ENCODE results near the gene MKLN1. TPM values are rescaled to one million over a fixed set of nuclear protein-coding genes. Genes with fewer than 3 reads are reported as not detected.

MKLN1 gene
- total RNA-seq, 1 experiment from 2014 or later: 34.3 TPM

DNA sequence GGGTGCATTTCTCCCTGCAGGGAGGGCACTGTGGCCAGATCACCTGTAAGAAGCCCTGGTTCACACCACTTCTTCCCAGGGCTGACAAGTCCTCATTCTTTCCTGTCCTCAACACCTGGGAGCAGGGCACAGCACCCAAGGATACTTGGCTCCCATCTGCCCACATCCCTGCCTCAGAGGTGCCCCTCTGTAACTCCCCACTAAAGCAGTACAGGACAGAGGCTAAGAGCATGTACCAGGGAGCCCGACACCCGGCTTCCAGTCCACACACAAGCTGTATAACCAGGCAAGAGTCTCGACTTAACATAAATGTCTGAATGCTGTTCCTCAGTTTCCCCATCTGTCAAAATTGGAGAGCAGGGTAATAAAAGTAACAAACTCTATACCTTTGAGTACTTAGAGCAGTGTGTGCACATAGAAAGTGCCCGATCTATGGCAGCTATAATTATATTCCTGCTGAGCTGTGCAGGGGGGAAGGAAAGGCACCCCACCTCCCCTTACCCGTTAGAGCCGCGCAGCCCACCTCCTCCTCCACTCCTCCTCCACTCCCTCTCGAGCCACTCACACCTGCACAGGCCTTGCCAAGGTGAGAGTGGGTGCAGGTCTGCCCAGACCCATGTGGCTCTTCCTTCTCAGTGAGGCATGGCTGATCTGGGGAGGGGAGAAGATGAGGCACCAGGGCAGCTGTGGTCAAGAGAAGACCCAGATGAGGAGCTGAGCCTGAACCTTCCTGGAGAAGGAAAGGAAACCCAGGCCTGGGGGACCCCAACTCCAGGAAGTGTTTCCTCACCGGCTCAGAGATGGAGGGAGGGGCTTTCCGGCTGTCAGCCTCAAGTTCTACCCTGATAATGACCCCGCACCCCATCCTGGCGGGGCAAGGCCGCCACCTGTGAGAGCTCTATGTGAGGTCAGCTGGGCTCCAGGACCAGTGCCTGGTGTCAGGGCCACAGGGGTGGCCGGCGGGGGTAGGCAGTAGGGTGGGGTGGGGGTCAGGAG is 206.2 kb downstream of the MKLN1 start:
- H3T11ph ChIP-seq (ENCODE audit: low read length): no peak overlapping the region
- no peak for TF ChIP-seq CTCF (conservative IDR thresholded peaks at IDR 0.05)
- H3K4ac ChIP-seq (ENCODE audit: low read depth, low read length): no peak overlapping the region
- H2AFZ ChIP-seq (ENCODE audit: low read length): no peak overlapping the region
- DNase-seq: no peak
- H4K5ac ChIP-seq (ENCODE audit: insufficient read length, low read depth, low read length): no peak overlapping the region
- Mint-ChIP-seq H3K9me3 (no peaks in the 10 kb centered on the region), H3K36me3 (ENCODE audit: insufficient read depth in 1 of 3, low read depth in 3 of 3) (peaks cover 49 to 82% (median 79%) of the 10 kb centered on the region in 3 experiments), H3K27ac (peak overlapping the region in 2 of 3 experiments; percentile 48 to 94; a peak in 3 of 7 replicates), H3K4me1 (peaks cover 58 to 81% of the 10 kb centered on the region in 2 experiments), H3K4me3 (no peak overlapping the region; a peak in 1 of 5 replicates), H3K27me3 (ENCODE audit: low read depth) (no peaks in the 10 kb centered on the region)
- H3K23me2 ChIP-seq (ENCODE audit: insufficient read length, low read depth, low read length, poor library complexity, severe bottlenecking): no peaks in the 10 kb centered on the region
- H4K91ac ChIP-seq (ENCODE audit: insufficient read length, low read depth, low read length): no peak overlapping the region
- no peaks in the 10 kb centered on the region for H3K9me3 ChIP-seq (ENCODE audit: control insufficient read depth, low read depth, low read length)
- H3K27me3 ChIP-seq (ENCODE audit: insufficient read depth, low read length): no peaks in the 10 kb centered on the region
- H3K79me1 ChIP-seq (ENCODE audit: insufficient read depth, low read depth, low read length, poor library complexity, severe bottlenecking): no peaks in the 10 kb centered on the region
- no peak overlapping the region for H2BK15ac ChIP-seq (ENCODE audit: low read depth, low read length)
- H2BK20ac ChIP-seq (ENCODE audit: low read depth, low read length, poor library complexity, severe bottlenecking): no peak overlapping the region
- H2AK5ac ChIP-seq (ENCODE audit: insufficient read length, low read length): no peak overlapping the region
- no peak overlapping the region for H3K14ac ChIP-seq (ENCODE audit: insufficient read depth, low read length)
- no peak overlapping the region for H3K18ac ChIP-seq (ENCODE audit: insufficient read length, low read depth, low read length)
- no peak overlapping the region for H2BK12ac ChIP-seq (ENCODE audit: insufficient read length, low read depth, low read length)
- no peak overlapping the region for H2BK120ac ChIP-seq (ENCODE audit: low read depth, low read length, poor library complexity, severe bottlenecking)
- H3K79me2 ChIP-seq (ENCODE audit: insufficient read depth, low read length): peaks cover 92% of the 10 kb centered on the region
- peaks cover 17% of the 10 kb centered on the region; the same call in 1 of the 2 replicates for H3K4me1 ChIP-seq (ENCODE audit: insufficient read depth, low read length)
- no peak overlapping the region for H3K23ac ChIP-seq (ENCODE audit: insufficient read length, low read depth, low read length)
- H4K8ac ChIP-seq (replicated peaks; ENCODE audit: insufficient read length, low read depth, low read length): no peak overlapping the region
- H3K27ac ChIP-seq (ENCODE audit: insufficient read length, low read depth, low read length): no peak overlapping the region
- H3K56ac ChIP-seq (ENCODE audit: insufficient read length, low read depth, low read length): no peak overlapping the region
- no peak overlapping the region for H2BK5ac ChIP-seq (ENCODE audit: insufficient read length, low read length)
- H4K20me1 ChIP-seq (ENCODE audit: control insufficient read depth, insufficient read depth, insufficient read length): peaks cover 5% of the 10 kb centered on the region
- H3K9ac ChIP-seq (ENCODE audit: extremely low read depth, insufficient read length, low read length): no peak overlapping the region
- WGBS (ENCODE audit: extremely low coverage, insufficient read length, low lambda C conversion rate): no CpG with 5 or more reads among the region's 15 CpGs
- H3K4me2 ChIP-seq (ENCODE audit: insufficient read depth, insufficient read length, low read length): no peak overlapping the region
